Upper lobe of left lung (tissue), 4 donors: Measurements from ENCODE around the gene PSMD2.

Experiments used
- CTCF ChIP-seq, 6 experiments: fragments of 450-650 bp in 4 of 6; fragments of 200-600 bp in 2 of 6; sonication (generic) in 2 of 6; IDR thresholded peaks; one replicate each; pipeline ENCODE4 v1.5.1; 2016 to 2019; ENCODE audit warnings: antibody characterized with exemption in 6 of 6
- EP300 ChIP-seq, 4 donors: sonication (generic); formaldehyde crosslinking; IDR thresholded peaks; one replicate each; pipeline ENCODE4 v1.5.1; 2017; ENCODE audit warnings: antibody characterized with exemption in 4 of 4, control low read depth in 2 of 4
- POLR2A ChIP-seq, 4 donors: fragments of 450-650 bp; IDR thresholded peaks; one replicate each; pipeline ENCODE4 v1.5.1; 2016 to 2017; ENCODE audit warnings: antibody characterized with exemption in 4 of 4, mild to moderate bottlenecking in 2 of 4
- POLR2AphosphoS5 ChIP-seq, 2 donors: sonication (generic); formaldehyde crosslinking; IDR thresholded peaks; one replicate each; pipeline ENCODE4 v1.5.1; 2017; ENCODE audit warnings: antibody characterized with exemption in 2 of 2

GRCh38 chr3:184354121-184354728 lies 55.2 kb downstream of the PSMD2 start:
- TF ChIP-seq CTCF (IDR thresholded peaks at IDR 0.05) (peak; percentile 56 to 77 (median 68)), POLR2AphosphoS5 (IDR thresholded peaks at IDR 0.05) (no peak), POLR2A (IDR thresholded peaks at IDR 0.05) (no peak), EP300 (IDR thresholded peaks at IDR 0.05) (no peak)
